NCI-H748 (cell line): ENCODE measurements around the gene SLC2A1.
A peak's percentile ranks its signal among the peaks of the same experiment; 100 is the strongest.
"Not testable (repeated sequence)": the region's sequence is repeated elsewhere in the genome, so short reads cannot be mapped to it uniquely, and the experiment has no call there.

Source experiments
- DNase-seq: peaks from one replicate; lab custom pipeline; 2025; ENCODE audit not compliant: unreplicated experiment; lab: John Stamatoyannopoulos, UW

The SLC2A1 gene

DNA sequence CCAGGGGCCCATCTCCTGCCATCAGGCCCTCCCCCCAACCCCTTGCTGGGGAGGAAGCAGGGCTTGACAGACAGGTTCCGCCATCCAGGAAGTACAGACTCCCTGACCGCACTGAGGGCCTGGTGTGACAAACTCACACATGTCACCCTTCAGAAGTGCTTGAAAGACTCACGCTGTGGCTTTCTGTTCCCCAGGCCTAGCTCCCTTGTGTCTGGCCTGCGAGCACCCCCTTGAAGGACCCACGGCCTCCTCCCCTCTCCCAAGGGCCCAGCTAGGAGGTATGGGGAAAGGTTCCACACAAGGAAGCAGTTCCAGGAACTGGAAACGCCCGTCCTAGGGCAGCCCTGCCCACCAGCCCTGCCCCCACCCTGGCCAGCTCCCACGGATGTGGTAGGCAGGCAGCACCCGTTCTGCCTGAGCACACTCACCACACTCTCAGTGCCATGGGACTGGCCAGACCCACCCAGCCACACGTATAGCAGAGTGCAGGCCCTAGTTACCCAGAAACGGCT is 26.7 kb downstream of the SLC2A1 start:
- DNase-seq, result no peak

DNA sequence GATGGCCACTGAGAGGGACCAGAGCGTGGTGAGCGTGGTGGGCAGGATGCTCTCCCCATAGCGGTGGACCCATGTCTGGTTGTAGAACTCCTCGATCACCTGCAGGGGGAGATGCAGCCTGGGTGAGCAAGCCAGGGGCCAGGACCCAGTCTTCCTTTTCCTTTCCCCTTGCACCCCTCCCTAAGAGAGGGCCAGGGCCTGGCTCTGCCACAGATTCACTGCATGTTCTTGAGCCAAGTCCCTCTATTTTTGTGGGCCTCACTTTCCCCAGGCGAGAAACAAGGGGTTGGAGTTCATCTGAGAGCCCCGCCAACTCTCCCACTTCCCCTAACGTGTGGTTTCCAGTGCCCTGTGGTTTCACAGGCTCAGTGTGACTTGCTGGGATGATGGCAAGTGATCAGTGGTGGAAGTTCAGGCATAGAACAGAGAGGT is 27.5 kb downstream of the SLC2A1 start:
- DNase-seq, result peak; percentile 77

DNA sequence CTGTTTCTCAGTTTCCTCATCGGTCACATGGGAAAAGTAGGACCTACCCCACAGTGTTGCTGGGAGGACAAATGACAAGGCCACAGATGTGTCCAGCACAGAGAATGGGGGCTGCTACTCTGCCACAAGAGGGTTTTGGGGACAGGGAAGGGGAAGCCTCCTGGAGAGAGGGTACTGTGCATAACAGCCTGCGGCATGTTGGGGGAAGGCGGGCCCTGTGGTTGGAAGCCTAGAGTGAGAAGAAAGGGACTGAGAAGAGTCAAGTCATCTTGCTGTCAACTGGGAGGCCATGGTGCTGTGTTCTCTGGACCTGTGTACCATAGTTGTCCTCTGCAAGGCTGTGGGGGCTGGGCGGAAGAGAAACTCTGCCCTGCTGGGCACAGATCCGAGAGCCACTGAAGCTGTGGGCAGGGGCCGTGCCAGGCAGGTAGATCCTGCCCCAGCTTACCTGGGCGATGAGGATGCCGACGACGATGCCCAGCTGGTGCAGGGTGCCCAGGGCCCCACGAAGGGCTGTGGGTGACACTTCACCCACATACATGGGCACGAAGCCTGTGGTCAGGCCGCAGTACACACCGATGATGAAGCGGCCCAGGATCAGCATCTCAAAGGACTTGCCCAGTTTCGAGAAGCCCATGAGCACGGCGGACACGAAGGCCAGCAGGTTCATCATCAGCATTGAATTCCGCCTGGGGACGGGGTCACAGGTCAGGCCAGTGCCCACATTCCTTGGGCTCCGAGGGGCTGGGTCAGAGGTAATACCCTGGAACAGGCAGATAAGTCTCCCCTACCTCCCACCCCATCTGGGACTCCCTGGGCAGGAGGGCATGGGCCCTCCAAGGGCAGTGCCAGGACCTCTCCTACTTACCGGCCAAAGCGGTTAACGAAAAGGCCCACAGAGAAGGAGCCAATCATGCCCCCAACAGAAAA is 28.2 kb downstream of the SLC2A1 start:
- no peak for DNase-seq

DNA sequence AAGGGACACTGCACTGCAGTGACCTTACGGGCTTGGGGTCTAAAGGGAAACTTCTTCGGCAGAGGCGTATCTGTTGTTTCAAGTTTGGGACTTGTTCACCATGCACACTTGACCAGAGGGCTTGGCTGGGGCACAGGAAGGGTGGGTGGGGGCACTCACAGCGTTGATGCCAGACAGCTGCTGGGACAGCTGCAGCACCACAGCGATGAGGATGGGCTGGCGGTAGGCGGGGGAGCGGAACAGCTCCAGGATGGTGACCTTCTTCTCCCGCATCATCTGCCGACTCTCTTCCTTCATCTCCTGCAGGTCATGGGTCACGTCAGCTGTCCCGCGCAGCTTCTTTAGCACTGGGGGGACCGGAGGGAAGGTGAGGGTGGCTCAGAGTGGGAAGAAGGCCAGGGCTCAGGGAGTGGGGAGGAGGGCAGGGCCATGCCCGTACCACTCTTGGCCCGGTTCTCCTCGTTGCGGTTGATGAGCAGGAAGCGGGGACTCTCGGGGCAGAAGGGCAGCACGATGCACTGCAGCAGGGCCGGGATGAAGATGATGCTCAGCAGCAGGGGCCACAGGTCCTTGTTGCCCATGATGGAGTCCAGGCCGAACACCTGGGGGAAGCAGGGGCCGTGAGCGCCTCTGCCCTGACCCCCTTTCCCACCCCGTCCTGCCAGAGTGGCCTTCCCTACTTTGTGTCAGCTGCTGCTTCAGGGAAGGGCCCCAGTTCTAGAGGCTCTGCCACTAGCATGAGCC is 29.1 kb downstream of the SLC2A1 start:
- DNase-seq, result no peak

DNA sequence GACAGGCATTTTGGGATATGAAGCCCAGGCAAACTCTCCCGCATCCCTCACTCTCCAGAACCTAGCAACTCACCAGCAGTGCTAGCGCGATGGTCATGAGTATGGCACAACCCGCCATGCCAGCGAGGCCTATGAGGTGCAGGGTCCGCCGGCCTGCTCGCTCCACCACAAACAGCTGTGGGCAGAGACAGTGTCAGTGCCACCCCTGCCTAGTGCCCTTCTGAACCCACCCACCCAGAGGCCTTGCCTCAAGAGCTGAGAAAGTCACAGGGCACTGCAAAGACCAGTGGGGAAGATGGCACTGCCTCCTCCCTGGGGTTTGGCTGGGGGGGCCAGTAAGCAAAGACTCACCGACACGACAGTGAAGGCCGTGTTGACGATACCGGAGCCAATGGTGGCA is 29.8 kb downstream of the SLC2A1 start:
- DNase-seq, result no peak

DNA sequence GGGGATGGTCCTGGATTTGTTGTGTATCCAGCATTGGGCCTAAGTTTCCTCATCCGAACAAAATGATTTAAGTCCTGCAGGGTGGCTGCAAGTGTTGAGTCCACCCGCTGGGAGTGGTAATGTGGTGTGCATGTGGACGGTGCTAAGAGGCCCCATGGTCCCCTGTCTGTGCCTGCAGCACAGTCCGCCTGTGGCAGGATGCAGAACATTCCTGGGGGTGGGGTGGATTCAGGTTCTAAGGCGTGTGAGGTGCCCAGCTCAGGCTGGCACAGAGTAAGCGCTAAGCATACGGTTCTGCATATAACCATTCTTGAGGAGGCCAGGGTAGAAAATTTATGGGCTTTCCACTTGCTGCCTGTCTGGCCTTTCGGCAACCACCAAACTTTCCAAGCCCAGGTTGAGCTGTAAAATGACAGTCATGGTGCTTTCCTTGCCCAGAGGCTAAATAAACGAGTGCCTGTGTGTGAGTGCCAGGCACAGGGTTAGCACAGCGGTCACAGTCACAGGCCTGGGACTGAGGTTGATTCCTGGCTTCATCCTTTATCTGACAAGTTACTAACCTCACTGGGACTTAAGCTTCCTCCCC is 30.7 kb downstream of the SLC2A1 start:
- DNase-seq, result no peak

DNA sequence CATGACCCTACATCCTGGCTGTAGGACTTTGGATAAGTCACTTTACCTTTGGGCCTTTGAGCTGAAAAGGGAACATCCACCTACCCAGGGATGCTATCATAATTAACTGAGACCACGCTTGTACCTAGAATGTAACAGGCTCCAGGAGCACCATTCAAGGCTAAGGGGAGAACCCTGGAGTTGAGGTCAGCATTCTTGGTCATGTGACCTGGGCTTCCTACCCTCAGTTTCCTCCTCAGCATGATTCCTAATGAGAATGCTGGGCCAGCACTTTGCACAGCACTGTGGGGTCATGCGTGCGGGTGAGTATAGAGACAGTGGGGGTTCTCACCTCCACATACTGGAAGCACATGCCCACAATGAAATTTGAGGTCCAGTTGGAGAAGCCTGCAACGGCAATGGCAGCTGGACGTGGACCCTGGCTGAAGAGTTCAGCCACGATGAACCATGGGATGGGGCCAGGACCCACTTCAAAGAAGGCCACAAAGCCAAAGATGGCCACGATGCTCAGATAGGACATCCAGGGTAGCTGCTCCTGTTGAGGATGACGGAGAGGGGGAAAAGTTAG is 31.3 kb downstream of the SLC2A1 start:
- no peak for DNase-seq

DNA sequence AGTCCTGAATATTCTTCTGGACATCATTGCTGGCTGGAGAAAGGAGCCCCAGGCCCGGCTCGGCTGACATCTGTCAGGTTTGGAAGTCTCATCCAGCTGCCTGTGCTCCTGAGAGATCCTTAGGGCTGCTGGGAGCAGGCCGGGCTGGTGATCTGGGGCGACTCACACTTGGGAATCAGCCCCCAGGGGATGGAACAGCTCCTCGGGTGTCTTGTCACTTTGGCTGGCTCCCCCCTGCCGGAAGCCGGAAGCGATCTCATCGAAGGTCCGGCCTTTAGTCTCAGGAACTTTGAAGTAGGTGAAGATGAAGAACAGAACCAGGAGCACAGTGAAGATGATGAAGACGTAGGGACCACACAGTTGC is 31.8 kb downstream of the SLC2A1 start:
- DNase-seq, result no peak

DNA sequence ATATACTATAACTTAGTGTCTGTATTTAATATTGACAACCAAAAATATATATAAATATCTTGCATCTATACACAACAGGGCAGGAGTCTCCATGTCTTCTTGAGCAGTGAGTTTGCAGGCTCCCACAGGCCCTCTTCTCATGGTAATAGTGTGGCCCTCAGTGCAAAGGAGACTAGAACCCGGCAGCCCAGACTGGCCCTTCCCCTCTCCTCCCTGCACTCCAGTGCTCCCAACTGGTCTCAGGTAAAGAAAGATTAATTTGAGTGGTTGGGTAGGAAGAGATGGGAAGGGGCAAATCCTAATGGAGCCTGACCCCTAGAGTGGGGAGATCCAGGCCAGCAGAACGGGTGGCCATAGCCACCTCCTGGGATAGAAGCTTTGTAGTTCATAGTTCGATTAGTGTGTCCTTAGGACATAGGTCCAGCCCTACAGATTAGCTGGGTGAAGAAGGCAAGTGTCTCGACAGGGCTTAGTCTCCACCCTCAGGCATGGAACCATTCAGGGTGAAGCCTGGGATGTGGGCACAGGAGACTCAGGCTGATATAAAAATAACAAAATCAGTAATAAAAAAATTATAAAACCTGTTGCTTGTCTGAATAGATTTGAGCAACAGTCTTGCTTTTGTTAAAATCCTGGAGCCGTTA is 32.3 kb downstream of the SLC2A1 start:
- no peak for DNase-seq

DNA sequence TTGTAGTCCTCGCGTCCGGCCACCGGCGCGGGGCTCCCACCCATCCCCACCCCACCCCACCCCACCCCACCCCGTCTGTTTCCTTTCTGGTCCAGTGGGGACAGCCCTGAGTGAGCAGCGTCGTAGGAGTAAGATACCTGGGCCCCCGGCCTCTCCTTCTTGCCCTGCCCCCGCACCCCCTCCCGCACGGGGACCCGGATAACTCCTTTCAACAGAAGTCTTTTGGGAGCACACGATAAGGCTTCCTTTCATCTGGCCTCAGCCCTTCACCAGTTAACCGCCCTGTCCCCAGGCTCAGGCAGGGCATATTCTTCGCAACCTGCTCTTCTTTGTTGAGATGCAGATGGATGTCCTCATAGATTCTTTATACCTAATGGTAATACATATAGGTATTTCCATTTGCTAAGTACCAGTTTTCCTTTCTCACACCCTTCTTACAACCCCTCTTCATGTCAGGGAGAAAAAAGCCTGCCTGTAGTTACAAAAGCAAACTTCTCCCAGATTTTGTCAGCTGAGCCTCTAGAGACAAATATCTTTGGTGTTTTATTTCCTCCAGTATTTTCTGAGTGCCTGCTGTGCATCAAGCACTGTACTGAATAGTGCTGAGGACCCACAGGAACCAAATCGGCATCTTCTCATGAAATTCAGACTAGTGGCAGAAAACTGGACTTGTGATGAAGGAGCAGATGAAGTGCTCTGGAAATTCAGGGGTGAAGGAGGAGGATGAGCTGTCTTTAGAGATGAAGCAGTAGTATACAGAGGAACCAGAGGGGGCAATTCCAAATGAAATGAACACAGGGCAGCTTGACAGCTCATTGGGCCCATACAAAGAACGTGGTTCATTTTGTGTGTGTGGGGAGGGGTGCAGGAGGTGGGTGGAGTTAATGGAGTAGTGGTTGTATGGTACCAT is 33.6 kb downstream of the SLC2A1 start:
- peak; percentile 75 for DNase-seq

DNA sequence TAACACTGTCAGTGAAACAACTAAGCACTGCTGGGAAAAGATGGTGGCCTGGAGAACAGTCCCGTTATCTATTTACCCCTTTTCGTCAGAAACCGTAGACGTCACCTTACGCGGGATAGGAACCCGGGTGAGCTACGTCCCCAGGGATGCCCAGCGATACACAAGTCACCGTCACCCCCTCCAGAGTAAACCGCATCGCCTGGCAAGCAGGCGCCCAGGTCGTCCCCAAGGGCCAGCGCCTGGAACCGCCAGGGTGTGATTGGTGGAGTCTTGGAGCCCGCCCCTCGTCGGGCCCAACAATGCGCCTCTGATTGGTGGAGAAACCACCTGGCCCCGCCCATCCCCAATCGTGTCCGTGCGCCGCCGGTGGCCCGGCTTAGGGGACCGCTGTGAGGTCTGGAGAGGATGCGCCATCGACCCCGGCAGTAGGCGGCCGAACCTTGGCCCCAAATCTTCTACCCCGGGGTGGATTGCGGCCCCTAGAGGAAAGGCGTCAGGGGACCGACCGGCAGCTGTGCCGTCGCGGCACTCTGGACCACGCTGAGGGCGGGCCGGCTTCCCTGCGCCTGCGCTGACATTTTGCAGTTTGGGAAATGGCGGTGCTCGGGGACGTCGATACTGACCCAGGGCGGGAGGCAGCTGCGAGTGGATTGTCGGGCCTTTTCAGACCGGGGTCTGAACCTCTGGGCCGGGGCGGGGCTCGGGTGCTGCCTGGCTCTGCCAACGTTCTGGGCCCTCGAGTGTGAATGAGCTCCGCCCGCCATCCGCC is 34.4 kb downstream of the SLC2A1 start:
- peak; percentile 100 for DNase-seq

DNA sequence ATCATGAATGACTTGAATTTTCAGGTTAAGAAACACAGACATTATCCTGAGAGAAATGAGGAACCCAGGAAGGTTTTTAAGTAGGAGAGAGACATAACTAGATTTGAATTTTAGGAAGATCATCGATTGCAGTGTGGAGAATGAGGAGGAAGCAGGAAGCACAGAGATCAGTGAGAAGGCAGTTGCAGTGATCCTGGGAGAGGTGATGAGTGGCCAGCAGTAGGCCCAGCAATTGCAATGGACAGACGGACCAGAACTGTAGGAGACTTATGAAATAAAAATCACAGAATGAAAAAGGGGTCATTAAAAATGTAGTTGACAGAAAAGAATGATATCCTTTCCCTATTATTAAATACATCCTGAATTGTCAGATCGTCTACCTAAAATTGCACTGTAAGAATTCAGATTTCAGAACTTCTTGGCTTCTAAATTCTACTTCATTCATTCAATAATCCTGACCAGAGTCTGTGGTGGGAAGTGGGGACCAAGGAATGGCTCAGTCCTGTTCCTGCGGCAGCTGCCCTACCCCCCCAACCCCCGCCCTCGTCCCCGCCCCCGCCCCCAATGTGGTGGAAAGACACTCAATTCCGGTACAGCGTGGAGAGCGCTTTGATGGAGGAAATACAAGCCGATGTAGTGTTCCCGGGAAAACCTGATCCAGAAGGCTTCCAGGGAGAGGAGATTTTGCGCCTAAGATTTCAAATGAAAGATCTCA is 35.1 kb downstream of the SLC2A1 start:
- no peak for DNase-seq

DNA sequence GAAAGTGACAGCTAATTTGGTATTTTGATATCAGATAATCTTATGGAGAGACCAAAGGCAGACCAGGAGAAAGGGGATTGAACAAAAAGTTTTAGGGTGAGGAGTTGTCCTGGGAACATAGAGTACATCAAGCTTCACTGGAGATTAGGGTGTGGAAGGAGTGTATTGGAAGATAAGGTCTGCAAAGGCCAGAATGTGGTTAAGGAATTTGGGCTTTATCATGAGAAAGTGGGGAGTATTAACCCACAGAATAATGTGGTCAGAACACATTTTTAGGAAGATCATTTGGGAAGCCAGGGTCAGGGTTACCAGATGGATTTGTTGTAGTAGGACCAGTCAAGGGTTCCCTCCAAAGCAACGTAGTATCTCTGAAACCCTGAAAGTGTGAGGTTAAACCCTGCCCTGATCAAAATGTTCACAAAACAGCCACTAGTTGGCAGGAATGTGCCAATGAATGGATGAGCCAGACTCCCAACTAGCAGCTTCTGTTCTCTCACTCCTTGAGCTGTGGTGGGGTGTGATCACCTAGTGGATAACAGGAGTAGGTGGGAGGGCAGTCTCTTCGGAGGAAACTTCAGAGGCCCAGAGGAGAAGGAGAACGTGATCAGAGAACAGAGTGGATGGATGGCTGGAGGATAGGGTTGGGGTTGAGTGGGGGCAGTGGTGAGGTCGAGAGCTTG is 35.8 kb downstream of the SLC2A1 start:
- peak; percentile 99 for DNase-seq

DNA sequence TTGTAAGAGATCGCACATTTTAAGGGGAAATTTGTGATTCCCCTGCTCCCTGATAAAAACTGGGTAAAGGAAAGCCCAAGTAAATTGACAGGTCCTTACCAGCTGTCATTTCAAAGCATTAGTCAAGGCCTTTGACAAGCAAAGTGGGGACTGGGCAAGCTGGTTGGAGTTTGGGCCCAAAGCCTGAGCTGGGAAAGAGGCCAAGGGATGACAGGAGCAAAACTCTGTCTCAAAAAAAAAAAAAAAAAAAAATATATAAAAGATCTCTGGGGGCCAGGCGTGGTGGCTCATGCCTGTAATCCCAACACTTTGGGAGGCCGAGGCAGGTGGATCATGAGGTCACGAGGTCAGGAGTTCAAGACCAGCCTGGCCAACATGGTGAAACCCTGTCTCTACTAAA is 36.9 kb downstream of the SLC2A1 start:
- no peak for DNase-seq

DNA sequence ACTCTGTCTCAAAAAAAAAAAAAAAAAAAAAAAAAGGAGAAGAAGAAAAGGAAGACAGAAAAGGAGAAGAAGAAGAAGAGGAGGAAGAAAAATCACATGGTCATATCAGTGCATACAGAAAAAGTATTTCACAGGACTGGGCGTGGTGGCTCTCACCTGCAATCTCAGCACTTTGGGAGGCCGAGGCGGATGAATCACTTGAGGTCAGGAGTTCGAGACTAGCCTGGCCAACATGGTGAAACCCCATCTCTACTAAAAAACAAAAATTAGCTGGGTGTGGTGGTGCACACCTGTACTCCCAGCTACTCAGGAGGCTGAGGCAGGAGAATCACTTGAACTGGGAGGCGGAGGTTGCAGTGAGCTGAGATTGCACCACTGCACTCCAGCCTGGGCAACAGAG is 39.0 kb downstream of the SLC2A1 start:
- not testable (repeated sequence) for DNase-seq

DNA sequence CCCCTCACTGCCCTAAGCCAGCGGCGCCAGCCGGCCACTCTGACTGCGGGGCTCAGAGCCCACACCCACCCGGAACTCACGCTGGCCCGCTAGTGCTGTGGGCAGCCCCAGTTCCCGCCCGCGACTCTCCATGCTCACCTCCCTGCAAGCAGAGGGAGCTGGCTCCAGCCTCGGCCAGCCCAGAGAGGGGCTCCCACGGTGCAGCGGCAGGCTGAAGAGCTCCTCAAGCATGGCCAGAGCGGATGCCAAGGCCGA is 41.5 kb downstream of the SLC2A1 start:
- no peak for DNase-seq

DNA sequence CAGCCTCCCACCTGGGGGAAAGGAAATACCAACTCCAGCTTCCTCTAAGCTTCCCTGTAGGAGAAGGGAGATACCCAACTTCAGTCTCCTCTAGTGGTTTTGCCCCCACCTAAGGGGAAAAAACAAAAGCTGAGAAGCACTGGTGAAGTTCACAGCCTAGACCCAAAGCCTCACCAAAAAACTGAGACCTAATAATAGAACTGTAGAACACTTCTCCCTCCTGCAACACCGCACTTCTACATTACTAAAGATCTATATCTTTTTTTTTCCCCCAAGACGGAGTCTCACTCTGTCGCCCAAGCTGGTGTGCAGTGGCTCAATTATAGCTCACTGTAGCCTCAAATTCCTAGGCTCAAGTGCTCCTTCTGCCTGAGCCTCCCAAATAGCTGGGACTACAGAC is 43.2 kb downstream of the SLC2A1 start:
- DNase-seq, result no peak

DNA sequence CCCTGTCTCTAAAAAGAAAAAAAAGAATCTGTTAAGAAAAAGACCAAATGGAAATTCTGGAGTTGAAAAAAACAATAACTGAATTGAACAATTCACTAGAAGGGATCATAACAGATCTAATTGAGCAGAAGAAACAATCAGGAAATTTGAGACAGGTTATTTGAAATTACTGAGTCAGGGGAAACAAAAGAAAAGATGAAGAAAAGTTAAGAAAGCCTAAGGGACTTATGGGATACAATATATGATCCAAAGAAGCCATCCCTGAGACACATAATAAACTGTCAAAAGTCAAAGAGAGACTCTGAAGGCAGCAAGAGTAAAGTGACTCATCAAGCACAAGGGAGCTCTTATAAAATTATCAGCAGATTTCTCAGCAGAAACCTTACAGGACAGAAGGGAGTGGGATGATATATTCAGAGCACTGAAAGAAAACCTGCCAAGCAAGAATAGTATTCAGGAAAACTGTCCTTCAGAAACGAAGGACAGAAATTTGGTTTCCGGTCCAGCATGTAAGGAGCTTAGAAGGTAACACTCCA is 44.5 kb downstream of the SLC2A1 start:
- DNase-seq, result no peak
